HFFc6 (cell line): Measurements from ENCODE around the gene ZP4. TPM values are rescaled to one million over a fixed set of nuclear protein-coding genes. Genes with fewer than 3 reads are reported as not detected.

Experiments used
- DNase-seq: peaks from one replicate; pipeline ENCODE4 v3.0.0-alpha.2; 2018
- H3K27ac Mint-ChIP-seq: 2 replicates; pipeline ENCODE4 v1.8.0; 2020; ENCODE audit warnings: mild to moderate bottlenecking, mixed read lengths
- H3K27me3 Mint-ChIP-seq: 2 replicates; pipeline ENCODE4 v1.8.0; 2021; ENCODE audit warnings: mild to moderate bottlenecking, moderate library complexity, mixed read lengths; ENCODE audit not compliant: insufficient read depth
- H3K36me3 Mint-ChIP-seq: 2 replicates; pipeline ENCODE4 v1.8.0; 2021; ENCODE audit warnings: low read depth, mixed read lengths
- H3K4me1 Mint-ChIP-seq: 2 replicates; pipeline ENCODE4 v1.8.0; 2020; ENCODE audit warnings: low read depth, mixed read lengths
- H3K4me3 Mint-ChIP-seq: 2 replicates; pipeline ENCODE4 v1.8.0; 2020; ENCODE audit warnings: mild to moderate bottlenecking, moderate library complexity, mixed read lengths
- H3K9me3 Mint-ChIP-seq: 2 replicates; pipeline ENCODE4 v1.8.0; 2020; ENCODE audit warnings: mild to moderate bottlenecking, mixed read lengths
- total RNA-seq, 6 experiments: library from RNA; stranded (reverse); fragmentation: NEBNext Ultra II Directional; extraction: Animal tissue kit (Norgen Biotek cat#: 25700); gene quantifications; 2 replicates in 1 of 6; 3 replicates in 5 of 6; pipeline ENCODE4 v1.2.3, GENCODE V29; 2021
- TF ChIP-seq, protein P1 (sequence below): fragments of 200-600 bp; sonication (generic); IDR thresholded peaks from 2 replicates; pipeline ENCODE4 v1.5.0; 2021; ENCODE audit warnings: antibody characterized with exemption, mild to moderate bottlenecking

The ZP4 gene
- total RNA-seq, 6 experiments from 2014 or later: not detected

DNA sequence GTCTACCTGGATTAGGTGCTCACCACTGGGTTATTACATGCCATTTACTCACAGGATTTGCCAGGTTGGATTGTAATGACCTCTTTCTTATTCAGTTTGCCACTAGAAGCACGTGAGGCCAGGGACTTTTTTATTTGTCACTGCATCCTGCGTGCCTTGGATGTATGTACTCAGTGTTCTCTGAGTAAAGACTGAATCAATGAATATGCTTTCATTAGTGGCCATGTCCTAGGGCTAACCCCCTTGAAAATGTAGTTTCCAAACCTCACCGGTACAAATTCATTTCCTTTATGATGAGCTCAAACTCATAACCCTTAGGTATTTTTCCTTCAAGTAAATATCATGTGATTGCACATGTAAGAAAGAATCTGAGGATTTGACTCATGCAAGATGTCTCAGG lies 1.3 kb upstream of the ZP4 start:
- no peaks in the 10 kb centered on the region for H3K9me3 Mint-ChIP-seq
- peaks cover 4% of the 10 kb centered on the region; the same call in 1 of the 2 replicates for H3K27me3 Mint-ChIP-seq
- TF ChIP-seq, protein P1, sequence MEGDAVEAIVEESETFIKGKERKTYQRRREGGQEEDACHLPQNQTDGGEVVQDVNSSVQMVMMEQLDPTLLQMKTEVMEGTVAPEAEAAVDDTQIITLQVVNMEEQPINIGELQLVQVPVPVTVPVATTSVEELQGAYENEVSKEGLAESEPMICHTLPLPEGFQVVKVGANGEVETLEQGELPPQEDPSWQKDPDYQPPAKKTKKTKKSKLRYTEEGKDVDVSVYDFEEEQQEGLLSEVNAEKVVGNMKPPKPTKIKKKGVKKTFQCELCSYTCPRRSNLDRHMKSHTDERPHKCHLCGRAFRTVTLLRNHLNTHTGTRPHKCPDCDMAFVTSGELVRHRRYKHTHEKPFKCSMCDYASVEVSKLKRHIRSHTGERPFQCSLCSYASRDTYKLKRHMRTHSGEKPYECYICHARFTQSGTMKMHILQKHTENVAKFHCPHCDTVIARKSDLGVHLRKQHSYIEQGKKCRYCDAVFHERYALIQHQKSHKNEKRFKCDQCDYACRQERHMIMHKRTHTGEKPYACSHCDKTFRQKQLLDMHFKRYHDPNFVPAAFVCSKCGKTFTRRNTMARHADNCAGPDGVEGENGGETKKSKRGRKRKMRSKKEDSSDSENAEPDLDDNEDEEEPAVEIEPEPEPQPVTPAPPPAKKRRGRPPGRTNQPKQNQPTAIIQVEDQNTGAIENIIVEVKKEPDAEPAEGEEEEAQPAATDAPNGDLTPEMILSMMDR: no peak
- no peak overlapping the region for H3K27ac Mint-ChIP-seq
- no peaks in the 10 kb centered on the region for H3K36me3 Mint-ChIP-seq
- H3K4me3 Mint-ChIP-seq: no peak overlapping the region
- DNase-seq: no peak
- H3K4me1 Mint-ChIP-seq: no peaks in the 10 kb centered on the region

DNA sequence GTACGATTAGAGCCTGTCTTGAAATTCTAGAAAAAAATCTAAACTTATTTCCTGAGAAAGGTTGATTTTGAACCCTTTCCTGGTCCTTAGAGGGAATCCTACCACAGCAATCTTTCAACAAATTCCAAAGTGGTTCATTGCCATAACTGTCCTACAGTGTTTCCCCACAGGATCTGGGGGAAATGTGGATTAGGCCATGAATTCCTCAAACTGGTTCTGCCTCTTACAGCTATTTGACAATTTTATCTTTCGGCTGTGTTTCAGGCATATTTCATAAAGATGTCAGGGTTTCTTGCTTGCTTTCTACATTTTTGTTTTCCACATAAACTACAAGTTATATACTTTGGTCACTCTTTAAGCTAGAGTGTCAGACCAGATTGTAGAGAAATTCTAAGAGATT lies 544 bp upstream of the ZP4 start:
- no peak for DNase-seq
- H3K4me3 Mint-ChIP-seq: no peak overlapping the region
- TF ChIP-seq, protein P1: no peak
- H3K9me3 Mint-ChIP-seq: 0 out of 2 replicates have a peak, but pooled peaks cover under 1% of the 10 kb centered on the region
- no peak overlapping the region for H3K27ac Mint-ChIP-seq
- H3K36me3 Mint-ChIP-seq: no peaks in the 10 kb centered on the region
- H3K27me3 Mint-ChIP-seq: peaks cover 4% of the 10 kb centered on the region; the same call in 1 of the 2 replicates
- no peaks in the 10 kb centered on the region for H3K4me1 Mint-ChIP-seq

DNA sequence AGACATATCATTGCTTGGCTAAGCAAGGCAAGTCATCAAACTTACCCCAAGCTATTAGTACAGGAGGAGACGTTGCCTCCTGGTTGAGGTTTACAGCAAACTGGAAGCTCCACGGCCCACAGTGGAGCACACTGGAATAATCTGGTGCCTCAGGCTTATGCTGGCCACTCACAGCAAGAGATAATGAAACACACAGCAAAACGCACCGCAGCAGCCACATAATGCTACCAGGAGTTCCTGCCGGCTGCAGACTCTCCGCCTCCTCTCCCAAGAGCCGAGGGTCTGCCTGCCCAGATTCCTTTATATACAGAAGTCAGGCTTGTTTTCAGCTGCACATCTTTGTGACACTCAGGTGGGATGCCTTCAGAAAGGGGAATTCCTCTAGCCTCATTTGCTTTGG lies 306 bp downstream of the ZP4 start:
- H3K36me3 Mint-ChIP-seq: no peaks in the 10 kb centered on the region
- TF ChIP-seq, protein P1: no peak

DNA sequence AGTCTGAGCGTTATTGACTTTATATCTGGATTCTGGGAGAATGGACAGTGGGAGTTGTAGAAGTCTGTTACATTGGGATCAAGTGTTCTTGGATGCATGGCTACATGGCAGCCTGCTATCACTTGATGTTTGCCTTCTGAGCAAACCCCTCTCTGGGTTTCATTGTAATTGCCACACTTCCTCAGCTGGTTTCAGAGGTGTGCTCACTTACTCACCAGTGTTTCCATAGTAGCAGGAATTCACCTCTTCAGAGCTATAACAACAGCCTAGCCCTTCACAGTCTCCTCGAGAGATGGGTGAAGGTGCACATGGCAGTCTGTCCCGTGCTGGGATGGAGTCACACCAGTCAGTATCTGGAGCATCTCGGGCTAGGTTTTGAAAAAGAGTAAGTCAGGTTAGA lies 2.6 kb downstream of the ZP4 start:
- Mint-ChIP-seq H3K36me3 (no peaks in the 10 kb centered on the region), H3K9me3 (peaks cover 5% of the 10 kb centered on the region; the same call in 1 of the 2 replicates), H3K4me1 (no peaks in the 10 kb centered on the region; the same call in 1 of the 2 replicates), H3K4me3 (no peak overlapping the region), H3K27me3 (peaks cover 4% of the 10 kb centered on the region; the same call in 1 of the 2 replicates), H3K27ac (no peak overlapping the region)
- DNase-seq: no peak
- TF ChIP-seq, protein P1: no peak

More for the DNA sequence above, 306 bp downstream of the ZP4 start:
- Mint-ChIP-seq H3K27me3 (peaks cover 4% of the 10 kb centered on the region; the same call in 1 of the 2 replicates), H3K27ac (no peak overlapping the region), H3K4me1 (no peaks in the 10 kb centered on the region; the same call in 1 of the 2 replicates), H3K4me3 (no peak overlapping the region), H3K9me3 (0 out of 2 replicates have a peak, but pooled peaks cover 4% of the 10 kb centered on the region)
- no peak for DNase-seq

DNA sequence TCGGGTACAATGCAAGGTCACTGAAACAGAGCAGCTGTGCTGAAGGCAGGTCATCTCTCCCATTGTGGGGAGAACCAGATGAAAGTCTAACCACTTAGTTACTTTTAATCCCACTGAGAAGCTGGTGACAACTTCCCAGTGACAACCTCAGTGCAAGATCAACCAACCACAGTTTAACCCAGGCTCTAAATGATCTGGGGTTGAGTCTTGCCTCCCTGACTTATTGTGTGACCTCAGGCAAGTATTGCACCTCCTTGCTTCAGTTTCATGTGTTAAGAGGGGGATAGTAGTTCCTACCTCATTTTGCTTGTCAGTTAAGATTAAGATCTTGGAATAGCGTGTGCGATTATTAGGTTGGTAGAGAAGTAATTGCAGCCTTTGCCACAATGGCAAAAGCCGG lies 3.2 kb downstream of the ZP4 start:
- peaks cover 8% of the 10 kb centered on the region; the same call in 1 of the 2 replicates for H3K9me3 Mint-ChIP-seq
- no peak overlapping the region for H3K4me3 Mint-ChIP-seq
- H3K27me3 Mint-ChIP-seq: peaks cover 4% of the 10 kb centered on the region; the same call in 1 of the 2 replicates
- TF ChIP-seq, protein P1: no peak
- H3K27ac Mint-ChIP-seq: no peak overlapping the region
- no peaks in the 10 kb centered on the region for H3K36me3 Mint-ChIP-seq
- no peak for DNase-seq
- H3K4me1 Mint-ChIP-seq: no peaks in the 10 kb centered on the region; the same call in 1 of the 2 replicates
